Uterus (tissue), 4 donors: ENCODE data around the gene ABHD16A. TPM values are rescaled to one million over a fixed set of nuclear protein-coding genes. Genes with fewer than 3 reads are reported as not detected.

Experiments used
- DNase-seq, 2 donors: peaks; one replicate each; pipeline ENCODE4 v3.0.0-alpha.2; 2019 to 2020
- H3K27ac ChIP-seq, 2 donors: fragments of 200-600 bp; sonication (generic); 1 replicate in 1 of 2; 2 replicates in 1 of 2; pipeline ENCODE4 v1.5.1; 2016 to 2018
- H3K27me3 ChIP-seq, 2 donors: fragments of 200-600 bp; sonication (generic); one replicate each; pipeline ENCODE4 v1.5.1; 2018 to 2019; ENCODE audit warnings: control low read depth in 1 of 2
- H3K36me3 ChIP-seq, 2 donors: fragments of 200-600 bp; sonication (generic); one replicate each; pipeline ENCODE4 v1.5.1; 2019; ENCODE audit warnings: control low read depth in 1 of 2
- H3K4me1 ChIP-seq, 2 donors: fragments of 200-600 bp; sonication (generic); one replicate each; pipeline ENCODE4 v1.5.1; 2018 to 2019; ENCODE audit warnings: control low read depth in 1 of 2
- H3K4me3 ChIP-seq, 2 donors: fragments of 200-600 bp; sonication (generic); 1 replicate in 1 of 2; 2 replicates in 1 of 2; pipeline ENCODE4 v1.5.1; 2018 to 2019; ENCODE audit warnings: mild to moderate bottlenecking in 1 of 2
- H3K9me3 ChIP-seq, 2 donors: fragments of 200-600 bp; sonication (generic); one replicate each; pipeline ENCODE4 v1.5.1; 2019; ENCODE audit warnings: control low read depth in 1 of 2
- CTCF ChIP-seq, 4 experiments: fragments of 200-600 bp in 2 of 4; fragments of 450-650 bp in 2 of 4; sonication (generic) in 2 of 4; IDR thresholded peaks; one replicate each; pipeline ENCODE4 v1.5.1; 2016 to 2019; ENCODE audit warnings: antibody characterized with exemption in 4 of 4, mild to moderate bottlenecking in 2 of 4, moderate library complexity in 1 of 4
- POLR2A ChIP-seq, 2 donors: fragments of 450-650 bp; IDR thresholded peaks; one replicate each; pipeline ENCODE4 v1.6.1; 2016; ENCODE audit warnings: antibody characterized with exemption in 2 of 2, mild to moderate bottlenecking in 1 of 2, moderate library complexity in 1 of 2
- intact Hi-C: fragments of 100-400 bp; cut with DNase I; formaldehyde crosslinking; loops from one replicate; pipeline ENCODE4 v1.15.1; 2023; ENCODE audit warnings: low total_unique reads
- total RNA-seq, 4 donors: library from RNA; depleted of rRNA in 3 of 4; stranded (reverse); fragments of >200 nt in 3 of 4; gene quantifications; one replicate each; pipeline versions ENCODE4 v1.1.0 to v1.2.4, GENCODE V29; 2014 to 2023
- donor health status: DM: yes; HTN: yes; CAD: no.

Gene ABHD16A
- total RNA-seq = 10 to 100 TPM; 25.9 to 50.9 (median 37.9) TPM

GRCh38 chr6:31702819-31703716 lies at the start of gene ABHD16A:
ABHD16A (minus strand) TSS chr6:31703324; CDS start chr6:31703281, 43 bp downstream.
- Histone ChIP-seq H3K4me1 (peaks cover 7 to 9% of the 10 kb centered on the region in 2 donors), H3K36me3 (no peaks in the 10 kb centered on the region), H3K27me3 (no peaks in the 10 kb centered on the region), H3K4me3 (peak within 1 kb of the TSS; percentile 79 to 82), H3K27ac (peak within 1 kb of the TSS; percentile 96 to 98), H3K9me3 (no peaks in the 10 kb centered on the region)
- peak; percentile 6 to 24 (median 16) for TF ChIP-seq CTCF (IDR thresholded peaks at IDR 0.05)
- peak; percentile 98 to 99 for TF ChIP-seq POLR2A (IDR thresholded peaks at IDR 0.05)
- intact Hi-C loops = loop anchor here (5.0 kb wide), 1 partner anchor 936 kb away; no protein-coding TSS in a partner anchor
- DNase-seq = peak; percentile 99

- Histone ChIP-seq H3K4me1 (no peaks in the 10 kb centered on the region), H3K9me3 (no peaks in the 10 kb centered on the region), H3K4me3 (no peak overlapping the region), H3K36me3 (no peaks in the 10 kb centered on the region), H3K27ac (no peak overlapping the region), H3K27me3 (no peaks in the 10 kb centered on the region)
- intact Hi-C loops = no loop called here
- TF ChIP-seq CTCF (IDR thresholded peaks at IDR 0.05) (no peak), POLR2A (IDR thresholded peaks at IDR 0.05) (no peak)
- DNase-seq = no peak
These were observed 49.7 kb upstream of the ABHD16A start for GRCh38 chr6:31752739-31753319.

GRCh38 chr6:31750411-31751022 lies 47.4 kb upstream of the ABHD16A start:
- no peaks in the 10 kb centered on the region for H3K4me1 ChIP-seq
- no peaks in the 10 kb centered on the region for H3K27me3 ChIP-seq
- no peaks in the 10 kb centered on the region for H3K9me3 ChIP-seq
- no peaks in the 10 kb centered on the region for H3K36me3 ChIP-seq
- TF ChIP-seq POLR2A (IDR thresholded peaks at IDR 0.05) = no peak
- intact Hi-C loops = no loop called here
- H3K27ac ChIP-seq = peak overlapping the region; percentile 47 to 69
- DNase-seq = no peak
- H3K4me3 ChIP-seq = no peak overlapping the region

- no peak for DNase-seq
- intact Hi-C loops = no loop called here
- H3K27ac ChIP-seq = peak overlapping the region in 1 of 2 donors; percentile 47
- no peaks in the 10 kb centered on the region for H3K27me3 ChIP-seq
- H3K4me1 ChIP-seq = no peaks in the 10 kb centered on the region
- H3K4me3 ChIP-seq = no peak overlapping the region
- TF ChIP-seq CTCF (IDR thresholded peaks at IDR 0.05) (no peak), POLR2A (IDR thresholded peaks at IDR 0.05) (no peak)
- no peaks in the 10 kb centered on the region for H3K36me3 ChIP-seq
- H3K9me3 ChIP-seq = no peaks in the 10 kb centered on the region
These were observed 46.3 kb upstream of the ABHD16A start for GRCh38 chr6:31749301-31750036.

- intact Hi-C loops = no loop called here
These were observed 41.3 kb upstream of the ABHD16A start for GRCh38 chr6:31744422-31744821.

More at GRCh38 chr6:31744422-31744821, 41.3 kb upstream of the ABHD16A start:
- Histone ChIP-seq H3K4me3 (no peak overlapping the region), H3K27ac (no peak overlapping the region), H3K9me3 (no peaks in the 10 kb centered on the region), H3K36me3 (no peaks in the 10 kb centered on the region), H3K27me3 (no peaks in the 10 kb centered on the region), H3K4me1 (peaks cover 0 to 5% of the 10 kb centered on the region in 2 donors)
- no peak for DNase-seq
- TF ChIP-seq CTCF (IDR thresholded peaks at IDR 0.05) = no peak
- TF ChIP-seq POLR2A (IDR thresholded peaks at IDR 0.05) = no peak
